ENCODE measurements around the gene CEACAM18. TPM values are rescaled to one million over a fixed set of nuclear protein-coding genes. Genes with fewer than 3 reads are reported as not detected.
A peak's percentile ranks its signal among the peaks of the same experiment; 100 is the strongest.
"Not testable (repeated sequence)": the region's sequence is repeated elsewhere in the genome, so short reads cannot be mapped to it uniquely, and the experiment has no call there.

Gene CEACAM18
- total RNA-seq, 1 donor from 2014 or later, result not detected

DNA sequence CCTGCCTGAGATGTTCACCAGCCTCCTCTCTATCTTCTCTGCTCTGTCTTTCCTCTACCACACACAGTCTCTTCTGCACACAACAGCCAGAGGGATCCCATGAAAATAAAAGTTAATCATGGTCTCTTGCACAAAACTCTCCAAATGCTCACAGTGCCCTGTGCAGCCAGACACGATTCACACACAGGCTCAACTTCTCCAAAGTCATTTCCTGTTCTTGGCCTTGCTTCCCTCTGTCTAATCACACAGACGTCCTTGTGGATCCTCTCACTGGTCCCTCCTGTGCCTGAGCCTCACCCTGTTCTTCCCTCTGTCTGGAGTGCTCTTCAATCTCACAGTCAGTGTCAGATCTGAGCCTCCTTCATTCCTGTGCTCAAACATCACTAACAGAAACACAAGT is 15.4 kb downstream of the CEACAM18 start:
- intact Hi-C loops (cut with micrococcal nuclease), result no loop called here
- no peak for DNase-seq
- Mint-ChIP-seq H3K36me3 (ENCODE audit: low read depth) (no peaks in the 10 kb centered on the region), H3K4me1 (no peaks in the 10 kb centered on the region), H3K27me3 (peaks cover 19% of the 10 kb centered on the region), H3K4me3 (no peak overlapping the region), H3K27ac (no peak overlapping the region), H3K9me3 (no peaks in the 10 kb centered on the region)
- CTCF ChIA-PET, result no interaction called here
- POLR2A ChIA-PET, result no interaction called here
- TF ChIP-seq, protein P1, sequence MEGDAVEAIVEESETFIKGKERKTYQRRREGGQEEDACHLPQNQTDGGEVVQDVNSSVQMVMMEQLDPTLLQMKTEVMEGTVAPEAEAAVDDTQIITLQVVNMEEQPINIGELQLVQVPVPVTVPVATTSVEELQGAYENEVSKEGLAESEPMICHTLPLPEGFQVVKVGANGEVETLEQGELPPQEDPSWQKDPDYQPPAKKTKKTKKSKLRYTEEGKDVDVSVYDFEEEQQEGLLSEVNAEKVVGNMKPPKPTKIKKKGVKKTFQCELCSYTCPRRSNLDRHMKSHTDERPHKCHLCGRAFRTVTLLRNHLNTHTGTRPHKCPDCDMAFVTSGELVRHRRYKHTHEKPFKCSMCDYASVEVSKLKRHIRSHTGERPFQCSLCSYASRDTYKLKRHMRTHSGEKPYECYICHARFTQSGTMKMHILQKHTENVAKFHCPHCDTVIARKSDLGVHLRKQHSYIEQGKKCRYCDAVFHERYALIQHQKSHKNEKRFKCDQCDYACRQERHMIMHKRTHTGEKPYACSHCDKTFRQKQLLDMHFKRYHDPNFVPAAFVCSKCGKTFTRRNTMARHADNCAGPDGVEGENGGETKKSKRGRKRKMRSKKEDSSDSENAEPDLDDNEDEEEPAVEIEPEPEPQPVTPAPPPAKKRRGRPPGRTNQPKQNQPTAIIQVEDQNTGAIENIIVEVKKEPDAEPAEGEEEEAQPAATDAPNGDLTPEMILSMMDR (IDR thresholded peaks at IDR 0.05), result no peak
- ATAC-seq (ENCODE audit: low read depth), result no peak

DNA sequence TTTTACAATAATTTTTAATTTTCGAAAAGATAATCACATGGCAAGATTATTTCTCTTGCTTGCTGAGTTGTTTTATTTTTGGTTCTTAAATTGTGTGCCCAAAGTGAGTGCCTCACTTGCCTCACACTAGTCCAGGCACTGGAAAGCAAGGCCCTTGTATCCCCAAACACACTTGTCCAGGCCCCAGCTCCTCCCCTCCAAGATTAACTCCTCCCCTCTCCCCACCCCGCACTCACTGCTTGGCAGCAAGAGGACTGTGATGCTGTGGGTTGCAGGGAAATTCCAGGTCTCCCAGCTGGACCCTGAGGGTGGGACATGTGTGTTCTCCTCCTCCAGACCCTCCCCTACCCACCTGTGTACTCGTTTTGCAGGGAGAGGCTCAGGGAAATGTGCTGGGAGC is 19.3 kb downstream of the CEACAM18 start:
- H3K9me3 Mint-ChIP-seq, result no peaks in the 10 kb centered on the region
- CTCF ChIA-PET, result no interaction called here
- no peak overlapping the region for H3K27ac Mint-ChIP-seq
- peaks cover 8% of the 10 kb centered on the region for H3K27me3 Mint-ChIP-seq
- TF ChIP-seq, protein P1 (IDR thresholded peaks at IDR 0.05), result no peak
- DNase-seq (no peak), ATAC-seq (ENCODE audit: low read depth) (no peak)
- no peaks in the 10 kb centered on the region for H3K36me3 Mint-ChIP-seq (ENCODE audit: low read depth)
- POLR2A ChIA-PET, result no interaction called here
- no peak overlapping the region for H3K4me3 Mint-ChIP-seq
- H3K4me1 Mint-ChIP-seq, result peaks cover 11% of the 10 kb centered on the region
- intact Hi-C loops (cut with micrococcal nuclease), result no loop called here

DNA sequence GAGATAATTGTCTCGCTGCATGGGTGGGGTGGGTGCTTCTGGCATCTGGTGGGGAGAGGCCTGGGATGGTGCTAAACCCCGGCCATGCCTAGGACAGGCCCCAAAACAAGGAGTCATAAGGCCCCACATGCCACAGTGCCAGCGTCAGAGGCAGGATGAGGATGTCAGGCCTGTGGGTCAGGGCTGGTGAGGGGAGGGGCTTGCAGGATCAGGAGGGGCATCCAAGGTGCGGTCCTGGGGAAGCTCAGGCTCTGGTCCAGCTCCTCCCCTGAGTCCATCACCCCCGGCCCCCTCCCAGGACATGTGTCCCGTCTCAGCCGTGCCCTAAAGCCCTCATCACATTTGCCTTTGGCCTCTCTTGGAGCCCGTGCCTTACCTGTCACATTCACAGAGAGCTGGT is 22.6 kb downstream of the CEACAM18 start:
- POLR2A ChIA-PET; H3K36me3 Mint-ChIP-seq (ENCODE audit: low read depth); ATAC-seq (ENCODE audit: low read depth); CTCF ChIA-PET; H3K4me3 Mint-ChIP-seq; DNase-seq; H3K9me3 Mint-ChIP-seq; H3K27ac Mint-ChIP-seq; H3K27me3 Mint-ChIP-seq; intact Hi-C loops (cut with micrococcal nuclease): not testable (repeated sequence)
- H3K4me1 Mint-ChIP-seq, result peaks cover 11% of the 10 kb centered on the region

DNA sequence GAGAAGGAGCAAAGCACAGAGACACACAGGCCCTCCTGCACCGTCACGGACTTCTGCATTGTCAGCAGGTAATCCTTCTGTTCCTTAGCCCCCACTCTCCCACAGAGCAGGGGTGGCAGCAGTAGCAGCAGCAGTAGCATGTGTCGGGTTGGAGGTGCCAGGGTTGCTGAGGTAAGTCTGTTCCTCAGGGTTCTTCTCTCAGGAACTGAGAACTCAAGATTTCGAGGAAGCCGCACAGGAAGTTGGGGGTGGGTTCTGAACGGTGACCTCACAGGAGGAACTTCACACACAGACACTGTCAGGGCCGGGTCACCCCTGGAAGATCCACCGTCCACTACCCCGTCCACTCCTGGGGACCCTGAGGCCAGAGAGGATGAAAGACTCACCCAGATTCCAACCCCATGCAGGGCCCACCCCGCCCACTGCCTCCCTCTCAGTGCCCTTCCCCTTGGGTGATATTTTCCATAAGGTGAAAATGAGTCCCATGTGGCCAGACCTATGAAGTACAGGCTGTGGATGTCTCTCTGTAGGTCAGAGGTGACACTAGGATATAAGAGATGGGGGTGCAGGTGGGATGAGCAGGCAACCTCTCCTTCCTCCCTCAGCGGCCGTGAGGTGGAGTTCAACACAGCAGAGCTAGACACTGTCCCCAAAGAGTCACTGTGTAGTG is 23.4 kb downstream of the CEACAM18 start, which contains the start of gene SIGLEC12:
Gene SIGLEC12 (minus strand): TSS at position 207 of the 670 bp plus-strand sequence. CDS start 67 bp downstream, at position 140.
- CTCF ChIA-PET, result no interaction called here
- Mint-ChIP-seq H3K9me3 (no peaks in the 10 kb centered on the region), H3K4me3 (peak within 1 kb of the TSS; percentile 39), H3K27ac (no peak within 1 kb of the TSS), H3K36me3 (ENCODE audit: low read depth) (no peaks in the 10 kb centered on the region), H3K27me3 (no peaks in the 10 kb centered on the region), H3K4me1 (peaks cover 11% of the 10 kb centered on the region)
- ATAC-seq (ENCODE audit: low read depth), result peak; percentile 14
- TF ChIP-seq, protein P1 (IDR thresholded peaks at IDR 0.05), result no peak
- no peak for DNase-seq
- intact Hi-C loops (cut with micrococcal nuclease), result no loop called here
- POLR2A ChIA-PET, result no interaction called here

DNA sequence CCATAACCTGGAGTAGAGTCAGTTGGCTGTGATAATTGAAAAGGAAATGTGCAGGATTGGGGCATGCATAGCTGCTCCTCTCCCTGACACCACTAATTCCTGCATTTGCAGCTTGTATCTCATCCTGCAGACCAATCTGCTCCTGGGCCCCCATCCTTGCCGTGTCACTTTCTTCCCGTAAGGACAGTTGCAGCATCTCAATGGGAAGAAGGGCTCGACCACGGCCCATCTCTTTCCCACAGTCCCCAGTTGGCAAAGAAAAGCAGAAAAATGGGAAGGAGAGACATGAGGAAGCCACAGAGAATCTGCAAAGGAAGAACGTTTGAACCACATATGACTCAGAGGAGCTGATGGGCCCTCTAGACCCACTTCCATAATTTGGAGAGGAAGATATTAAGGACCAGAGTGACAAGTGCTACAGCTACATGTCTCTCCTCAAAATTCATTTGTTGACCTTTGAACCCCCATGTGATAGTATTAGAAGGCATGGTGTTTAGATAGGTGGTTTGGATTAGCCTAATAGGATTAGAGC is 25.0 kb downstream of the CEACAM18 start:
- DNase-seq (no peak), ATAC-seq (ENCODE audit: low read depth) (no peak)
- Mint-ChIP-seq H3K27ac (no peak overlapping the region), H3K9me3 (no peaks in the 10 kb centered on the region), H3K36me3 (ENCODE audit: low read depth) (no peaks in the 10 kb centered on the region), H3K4me3 (no peak overlapping the region), H3K27me3 (no peaks in the 10 kb centered on the region), H3K4me1 (peaks cover 11% of the 10 kb centered on the region)
- POLR2A ChIA-PET, result no interaction called here
- intact Hi-C loops (cut with micrococcal nuclease), result no loop called here
- CTCF ChIA-PET, result no interaction called here
- TF ChIP-seq, protein P1 (IDR thresholded peaks at IDR 0.05), result no peak

Data from activated B cell treated with CpG ODN at 0.5 μM for 24 hours (primary cell).